ENCODE data around the gene FANCC.

FANCC gene

DNA sequence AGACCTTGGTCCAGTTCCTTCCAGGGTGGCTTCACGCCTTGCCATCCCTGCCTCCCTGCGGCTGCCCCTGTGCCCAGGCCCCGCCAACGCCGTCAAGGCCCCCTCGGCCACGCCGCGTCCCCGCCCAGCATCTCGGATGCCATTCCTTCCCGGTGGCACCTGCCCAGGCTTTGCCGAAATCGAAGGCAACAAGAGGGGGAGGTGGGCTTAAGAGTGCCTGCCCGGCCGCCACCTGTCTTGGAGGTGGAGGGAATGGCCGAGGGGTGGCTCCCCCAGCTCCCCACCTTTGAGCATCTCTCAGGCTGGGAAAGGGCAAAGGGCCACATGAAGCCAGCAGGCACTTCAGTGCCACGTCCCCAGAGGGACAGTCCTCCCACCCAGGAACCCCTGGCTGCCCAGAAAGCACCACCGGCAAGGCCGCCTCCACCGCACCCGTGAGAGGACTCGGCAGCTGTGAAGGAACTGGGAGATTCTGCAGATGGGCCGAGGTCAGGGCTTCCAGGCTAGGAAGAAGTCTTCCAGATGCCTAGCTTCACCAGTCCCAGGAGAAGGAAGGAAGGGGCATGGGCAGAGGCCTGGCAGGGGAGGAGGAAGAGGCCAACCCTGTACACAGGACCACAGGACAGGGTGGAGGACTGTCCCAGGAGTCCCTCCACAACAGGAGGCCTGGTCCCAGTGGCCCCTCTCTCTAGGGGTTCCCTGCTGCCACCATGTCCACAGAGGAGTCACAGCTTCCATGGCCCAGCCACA lies 218.0 kb downstream of the FANCC start:
- H2AFZ ChIP-seq (ENCODE audit: low read depth, low read length) = no peak overlapping the region
- no peak overlapping the region for H3K4me2 ChIP-seq (ENCODE audit: insufficient read depth, low read length)
- H3K9ac ChIP-seq (ENCODE audit: low read depth, low read length) = no peak overlapping the region
- no peaks in the 10 kb centered on the region for H4K20me1 ChIP-seq (ENCODE audit: insufficient read depth, low read length)
- TF ChIP-seq EZH2 (IDR thresholded peaks at IDR 0.05; ENCODE audit: borderline replicate concordance, low read depth, low read length, severe bottlenecking) = no peak
- TF ChIP-seq, protein P1, sequence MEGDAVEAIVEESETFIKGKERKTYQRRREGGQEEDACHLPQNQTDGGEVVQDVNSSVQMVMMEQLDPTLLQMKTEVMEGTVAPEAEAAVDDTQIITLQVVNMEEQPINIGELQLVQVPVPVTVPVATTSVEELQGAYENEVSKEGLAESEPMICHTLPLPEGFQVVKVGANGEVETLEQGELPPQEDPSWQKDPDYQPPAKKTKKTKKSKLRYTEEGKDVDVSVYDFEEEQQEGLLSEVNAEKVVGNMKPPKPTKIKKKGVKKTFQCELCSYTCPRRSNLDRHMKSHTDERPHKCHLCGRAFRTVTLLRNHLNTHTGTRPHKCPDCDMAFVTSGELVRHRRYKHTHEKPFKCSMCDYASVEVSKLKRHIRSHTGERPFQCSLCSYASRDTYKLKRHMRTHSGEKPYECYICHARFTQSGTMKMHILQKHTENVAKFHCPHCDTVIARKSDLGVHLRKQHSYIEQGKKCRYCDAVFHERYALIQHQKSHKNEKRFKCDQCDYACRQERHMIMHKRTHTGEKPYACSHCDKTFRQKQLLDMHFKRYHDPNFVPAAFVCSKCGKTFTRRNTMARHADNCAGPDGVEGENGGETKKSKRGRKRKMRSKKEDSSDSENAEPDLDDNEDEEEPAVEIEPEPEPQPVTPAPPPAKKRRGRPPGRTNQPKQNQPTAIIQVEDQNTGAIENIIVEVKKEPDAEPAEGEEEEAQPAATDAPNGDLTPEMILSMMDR (IDR thresholded peaks at IDR 0.05; ENCODE audit: borderline replicate concordance, extremely low read depth, low read length, poor library complexity, severe bottlenecking) = no peak
- no peaks in the 10 kb centered on the region for H3K9me3 ChIP-seq (ENCODE audit: insufficient read depth, low read length, severe bottlenecking)
- ATAC-seq (ENCODE audit: insufficient read depth, low read depth) (no peak), DNase-seq (no peak)
- H3K4me3 ChIP-seq (ENCODE audit: low read depth in 1 of 2, low read length in 2 of 2) = no peak overlapping the region
- no peaks in the 10 kb centered on the region for H3K4me1 ChIP-seq (ENCODE audit: insufficient read depth, low read length)
- no peak overlapping the region for H3K27ac ChIP-seq (ENCODE audit: low read length)
- no peaks in the 10 kb centered on the region for H3K36me3 ChIP-seq (ENCODE audit: insufficient read depth, low read length)
- H3K27me3 ChIP-seq (ENCODE audit: insufficient read depth, low read length, poor library complexity) = no peaks in the 10 kb centered on the region
- no peaks in the 10 kb centered on the region for H3K79me2 ChIP-seq (ENCODE audit: insufficient read depth, low read length)

DNA sequence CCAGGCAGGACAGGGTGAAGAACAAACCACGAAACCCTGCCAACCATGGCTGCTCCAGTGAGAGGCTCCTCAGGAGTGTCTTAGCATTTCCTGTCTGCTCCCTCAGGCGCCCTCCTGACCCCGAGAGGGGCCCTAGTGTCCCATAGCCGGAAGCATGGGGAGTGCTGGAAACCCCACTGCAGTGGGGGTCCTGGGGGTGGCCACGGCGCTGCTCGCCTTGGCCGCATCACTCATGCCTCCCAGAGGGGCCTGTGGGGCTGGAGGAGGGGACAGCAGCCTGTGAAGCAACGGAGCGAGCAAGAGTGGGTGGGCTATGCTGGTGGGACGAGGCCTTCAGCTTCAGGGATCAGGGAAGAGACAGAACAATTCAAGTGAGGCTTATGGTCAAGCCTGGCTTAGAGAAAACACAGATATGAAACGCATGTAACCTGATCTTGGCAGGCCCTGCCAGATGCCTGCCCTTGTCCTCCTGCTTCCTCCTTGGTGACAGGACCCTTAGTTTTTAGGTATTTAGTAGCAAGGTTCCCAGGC lies 219.1 kb downstream of the FANCC start:
- TF ChIP-seq, protein P1 (IDR thresholded peaks at IDR 0.05; ENCODE audit: borderline replicate concordance, extremely low read depth, low read length, poor library complexity, severe bottlenecking) = no peak
- no peak for TF ChIP-seq EZH2 (IDR thresholded peaks at IDR 0.05; ENCODE audit: borderline replicate concordance, low read depth, low read length, severe bottlenecking)
- no peak for DNase-seq

DNA sequence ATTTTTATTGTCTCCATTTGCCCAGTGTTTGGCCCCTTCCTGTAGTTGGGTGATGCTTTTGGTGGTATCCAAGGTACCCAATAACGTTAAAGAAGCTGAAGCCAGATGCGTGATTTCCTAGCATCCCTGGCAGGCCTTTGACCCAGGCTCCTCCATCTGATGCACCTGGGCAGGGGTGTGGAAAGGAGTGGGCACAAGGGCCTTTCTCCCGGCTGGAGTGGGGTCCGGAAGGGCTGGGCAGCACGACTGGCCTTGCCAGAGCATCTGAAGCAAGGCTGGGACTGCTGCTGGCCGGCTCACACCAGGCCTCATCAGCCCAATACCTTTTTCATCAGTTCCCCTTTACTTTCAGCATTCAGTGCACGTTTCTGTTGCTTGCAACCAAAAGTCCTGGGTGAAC lies 220.2 kb downstream of the FANCC start:
- Histone ChIP-seq H4K20me1 (ENCODE audit: insufficient read depth, low read length) (no peaks in the 10 kb centered on the region), H2AFZ (ENCODE audit: low read depth, low read length) (no peak overlapping the region), H3K27me3 (ENCODE audit: insufficient read depth, low read length, poor library complexity) (no peaks in the 10 kb centered on the region), H3K36me3 (ENCODE audit: insufficient read depth, low read length) (no peaks in the 10 kb centered on the region), H3K4me3 (ENCODE audit: low read depth in 1 of 2, low read length in 2 of 2) (no peak overlapping the region), H3K79me2 (ENCODE audit: insufficient read depth, low read length) (no peaks in the 10 kb centered on the region), H3K4me1 (ENCODE audit: insufficient read depth, low read length) (no peaks in the 10 kb centered on the region), H3K9ac (ENCODE audit: low read depth, low read length) (no peak overlapping the region), H3K9me3 (ENCODE audit: insufficient read depth, low read length, severe bottlenecking) (no peaks in the 10 kb centered on the region), H3K27ac (ENCODE audit: low read length) (no peak overlapping the region), H3K4me2 (ENCODE audit: insufficient read depth, low read length) (no peak overlapping the region)
- no peak for TF ChIP-seq EZH2 (IDR thresholded peaks at IDR 0.05; ENCODE audit: borderline replicate concordance, low read depth, low read length, severe bottlenecking)
- TF ChIP-seq, protein P1 (IDR thresholded peaks at IDR 0.05; ENCODE audit: borderline replicate concordance, extremely low read depth, low read length, poor library complexity, severe bottlenecking) = no peak
- DNase-seq (no peak), ATAC-seq (ENCODE audit: insufficient read depth, low read depth) (no peak)

More for the DNA sequence above, 219.1 kb downstream of the FANCC start:
- H3K9me3 ChIP-seq (ENCODE audit: insufficient read depth, low read length, severe bottlenecking) = no peaks in the 10 kb centered on the region
- H3K27ac ChIP-seq (ENCODE audit: low read length) = no peak overlapping the region
- no peak overlapping the region for H3K4me3 ChIP-seq (ENCODE audit: low read depth in 1 of 2, low read length in 2 of 2)
- H2AFZ ChIP-seq (ENCODE audit: low read depth, low read length) = no peak overlapping the region
- H3K36me3 ChIP-seq (ENCODE audit: insufficient read depth, low read length) = no peaks in the 10 kb centered on the region
- H3K4me1 ChIP-seq (ENCODE audit: insufficient read depth, low read length) = no peaks in the 10 kb centered on the region
- no peak overlapping the region for H3K4me2 ChIP-seq (ENCODE audit: insufficient read depth, low read length)
- no peaks in the 10 kb centered on the region for H4K20me1 ChIP-seq (ENCODE audit: insufficient read depth, low read length)
- no peak for ATAC-seq (ENCODE audit: insufficient read depth, low read depth)
- H3K9ac ChIP-seq (ENCODE audit: low read depth, low read length) = no peak overlapping the region
- no peaks in the 10 kb centered on the region for H3K27me3 ChIP-seq (ENCODE audit: insufficient read depth, low read length, poor library complexity)
- no peaks in the 10 kb centered on the region for H3K79me2 ChIP-seq (ENCODE audit: insufficient read depth, low read length)

Data from DND-41 (cell line).